Stimulated activated CD8-positive, alpha-beta memory T cell treated with anti-CD3 and anti-CD28 coated beads, Interleukin-4, amount 100 ng/mL, for 1 hour (primary cell): ENCODE results near the gene FRMD3.

ENCODE experiments used
- DNase-seq, 2 donors: peaks; one replicate each; pipeline ENCODE4 v3.0.0-alpha.2; 2020; ENCODE audit warnings: low read depth in 2 of 2, low spot score in 1 of 2

FRMD3 gene

DNA sequence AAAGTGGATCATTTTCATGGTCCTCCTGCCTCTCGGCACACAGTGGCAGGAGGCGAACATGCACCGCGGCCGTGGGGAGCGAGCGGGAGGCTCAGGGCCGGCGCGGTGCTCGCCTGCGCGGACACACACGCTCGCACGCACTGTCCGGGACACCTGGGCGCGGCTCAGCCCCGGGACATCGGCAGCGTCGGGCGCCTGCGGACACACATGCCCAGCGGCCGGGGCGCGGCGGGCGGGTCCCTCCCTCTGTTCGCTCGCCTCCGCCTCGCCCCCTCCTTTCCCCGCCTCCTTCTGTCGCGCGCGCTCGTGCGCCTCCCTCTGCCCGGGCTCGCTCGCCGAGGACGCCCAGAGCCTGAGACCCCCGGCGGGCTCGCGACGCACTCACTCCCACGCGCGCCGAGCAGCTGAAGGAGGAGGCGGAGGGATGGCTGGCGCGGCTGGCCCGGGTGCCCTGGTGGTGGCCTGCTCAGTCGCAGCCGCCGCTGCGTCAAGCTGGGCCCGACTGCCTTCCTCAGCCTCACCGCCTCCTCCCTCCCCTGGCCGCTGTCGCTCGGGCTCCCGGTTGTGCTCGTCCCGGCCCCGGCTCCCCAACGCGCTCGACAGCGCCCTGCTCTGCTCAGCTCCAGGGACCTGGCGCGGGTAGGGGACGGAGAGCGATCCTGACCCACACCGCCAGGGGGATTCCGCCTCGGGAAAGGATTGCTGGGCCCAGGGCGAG lies at the start of gene FRMD3:
FRMD3 (minus strand) TSS at position 230 of the 718 bp plus-strand sequence; CDS start at position 60, 170 bp downstream.
- no peak for DNase-seq

DNA sequence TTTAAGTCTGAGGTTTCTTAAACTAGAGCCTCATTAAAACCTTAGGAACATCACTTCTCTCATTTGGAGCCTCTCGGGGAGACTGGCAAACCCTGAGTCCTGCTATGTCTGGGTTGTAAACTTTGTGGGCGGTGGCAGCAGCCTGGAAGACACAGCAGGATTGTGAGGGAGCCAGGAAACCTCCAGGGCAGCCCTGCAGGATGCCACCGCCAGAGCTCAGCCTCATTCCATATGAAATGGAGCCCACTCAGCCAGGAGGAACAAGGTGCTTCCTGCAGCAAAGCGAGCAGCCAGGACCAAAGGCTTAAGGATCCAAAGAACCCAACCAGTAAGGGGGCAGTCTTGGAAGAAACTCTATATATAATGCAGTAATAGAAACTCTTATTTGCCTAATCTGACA lies 46.8 kb upstream of the FRMD3 start:
- DNase-seq = no peak

- no peak for DNase-seq
Observed at GRCh38 chr9:83583151-83584014, 45.2 kb upstream of the FRMD3 start.

DNA sequence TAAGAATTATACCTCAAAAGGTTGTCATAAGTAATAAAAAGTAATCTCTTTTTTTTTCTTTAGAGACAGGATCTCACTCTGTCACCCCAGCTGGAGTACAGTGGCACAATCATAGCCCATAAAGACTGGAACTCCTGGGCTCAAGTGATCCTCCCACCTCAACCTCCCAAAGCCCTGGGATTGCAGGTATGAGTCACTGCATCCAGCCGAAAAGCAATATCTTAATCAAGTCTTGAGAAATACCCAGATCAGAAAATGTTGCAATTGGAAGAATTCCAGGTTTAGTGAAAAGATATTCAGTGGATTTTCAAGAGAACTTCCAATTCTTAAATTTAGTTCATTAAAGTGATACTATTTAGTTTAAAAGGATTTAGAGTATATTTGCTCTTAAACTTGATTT lies 43.8 kb upstream of the FRMD3 start:
- no peak for DNase-seq

DNA sequence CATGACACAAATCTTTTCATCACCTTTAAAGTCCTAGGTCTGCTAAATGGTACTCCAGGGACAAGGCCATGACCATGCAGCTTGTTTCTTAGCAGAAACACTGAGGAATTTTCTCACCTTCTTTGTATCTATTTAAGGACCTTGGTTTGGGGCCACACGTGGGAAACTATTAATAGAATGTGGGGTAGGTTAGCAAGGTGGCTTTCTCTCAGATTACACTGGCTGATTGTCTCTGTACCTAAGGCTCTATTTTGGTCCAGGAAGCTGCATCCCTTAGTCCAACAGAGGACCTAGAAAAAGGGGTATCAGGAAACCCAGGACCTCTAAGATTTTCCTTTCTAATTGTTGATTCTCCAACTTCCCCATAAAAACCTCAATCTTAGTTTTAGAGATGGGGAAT lies 36.3 kb upstream of the FRMD3 start:
- no peak for DNase-seq

DNA sequence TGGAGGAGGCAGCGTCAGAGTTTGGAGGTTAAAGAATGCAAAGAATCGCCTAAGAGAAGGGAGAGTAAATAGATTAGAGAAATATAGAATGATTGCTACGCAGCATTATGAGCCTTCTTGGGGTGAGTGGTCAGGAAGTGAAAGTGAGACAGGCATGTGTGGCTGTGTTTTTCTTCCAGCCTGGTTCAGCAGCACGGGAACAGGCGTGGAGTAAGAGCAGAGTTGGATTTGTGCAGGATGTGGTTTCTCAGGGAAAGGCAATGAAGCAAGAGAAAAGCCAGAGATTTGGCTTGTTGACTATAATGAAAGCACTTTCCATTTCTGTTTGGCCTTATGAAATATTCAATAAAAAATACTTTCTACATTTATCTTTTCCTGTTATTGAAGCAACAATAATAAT lies 34.3 kb upstream of the FRMD3 start:
- DNase-seq = no peak

GRCh38 chr9:83570359-83570758 lies 32.2 kb upstream of the FRMD3 start:
- DNase-seq = no peak

GRCh38 chr9:83569326-83569725 lies 31.1 kb upstream of the FRMD3 start:
- no peak for DNase-seq

DNA sequence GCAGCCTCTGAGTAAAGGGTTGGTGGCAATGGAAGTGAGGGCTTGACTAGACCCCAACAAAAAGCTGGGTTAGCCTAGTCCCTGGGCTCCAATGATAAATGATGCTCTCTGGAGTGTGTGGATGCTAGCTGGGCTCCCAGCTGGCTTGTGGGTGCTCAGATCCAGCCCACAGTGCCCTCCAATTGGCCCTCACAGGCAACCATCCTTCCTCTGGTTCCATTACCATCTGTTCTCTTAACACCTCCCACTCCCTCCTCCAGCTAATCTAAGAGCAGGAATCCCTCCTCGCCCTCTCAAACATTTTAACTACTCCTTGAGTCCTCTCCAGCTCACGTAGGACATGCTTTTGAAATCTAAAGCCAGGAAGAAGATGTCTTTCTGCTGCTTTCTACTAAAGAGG lies 25.2 kb upstream of the FRMD3 start:
- DNase-seq = no peak

DNA sequence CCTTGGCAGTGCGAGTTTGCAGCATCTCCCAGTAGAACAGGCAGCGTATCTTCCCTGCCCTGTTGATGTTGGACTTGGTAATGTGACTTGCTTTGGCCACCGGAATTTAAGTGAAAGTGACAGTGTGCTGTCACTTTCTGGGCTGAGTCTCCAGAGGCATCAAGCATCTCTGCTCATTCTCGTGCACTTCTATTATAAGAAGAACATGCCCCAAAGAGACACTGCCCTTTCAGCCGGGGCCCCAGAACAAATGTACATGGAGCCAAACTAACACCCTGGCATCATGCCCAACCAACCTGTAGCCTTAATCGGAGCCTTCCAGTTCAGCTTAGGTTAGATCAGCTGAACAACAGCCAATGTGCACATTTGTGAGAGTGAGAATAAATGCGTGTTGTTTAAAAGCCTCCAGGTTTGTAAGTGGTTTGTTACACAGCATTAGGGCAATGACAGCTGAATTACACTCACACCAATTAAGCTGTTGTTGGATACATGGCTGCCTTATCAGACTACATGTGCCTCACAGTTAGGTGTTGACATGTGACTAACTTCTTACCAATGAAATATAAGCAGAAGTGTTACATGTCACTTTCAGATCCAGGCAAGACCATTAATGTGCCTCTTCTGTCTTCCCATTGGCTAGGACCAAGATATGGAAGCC lies 22.1 kb upstream of the FRMD3 start:
- DNase-seq = no peak

GRCh38 chr9:83557771-83558170 lies 19.6 kb upstream of the FRMD3 start:
- DNase-seq = no peak

GRCh38 chr9:83557317-83557716 lies 19.1 kb upstream of the FRMD3 start:
- DNase-seq = no peak

GRCh38 chr9:83554278-83554677 lies 16.1 kb upstream of the FRMD3 start:
- DNase-seq = no peak

- no peak for DNase-seq
Observed at GRCh38 chr9:83544002-83544698, 5.9 kb upstream of the FRMD3 start.

GRCh38 chr9:83538890-83539238 lies 663 bp upstream of the FRMD3 start:
- DNase-seq = no peak

DNA sequence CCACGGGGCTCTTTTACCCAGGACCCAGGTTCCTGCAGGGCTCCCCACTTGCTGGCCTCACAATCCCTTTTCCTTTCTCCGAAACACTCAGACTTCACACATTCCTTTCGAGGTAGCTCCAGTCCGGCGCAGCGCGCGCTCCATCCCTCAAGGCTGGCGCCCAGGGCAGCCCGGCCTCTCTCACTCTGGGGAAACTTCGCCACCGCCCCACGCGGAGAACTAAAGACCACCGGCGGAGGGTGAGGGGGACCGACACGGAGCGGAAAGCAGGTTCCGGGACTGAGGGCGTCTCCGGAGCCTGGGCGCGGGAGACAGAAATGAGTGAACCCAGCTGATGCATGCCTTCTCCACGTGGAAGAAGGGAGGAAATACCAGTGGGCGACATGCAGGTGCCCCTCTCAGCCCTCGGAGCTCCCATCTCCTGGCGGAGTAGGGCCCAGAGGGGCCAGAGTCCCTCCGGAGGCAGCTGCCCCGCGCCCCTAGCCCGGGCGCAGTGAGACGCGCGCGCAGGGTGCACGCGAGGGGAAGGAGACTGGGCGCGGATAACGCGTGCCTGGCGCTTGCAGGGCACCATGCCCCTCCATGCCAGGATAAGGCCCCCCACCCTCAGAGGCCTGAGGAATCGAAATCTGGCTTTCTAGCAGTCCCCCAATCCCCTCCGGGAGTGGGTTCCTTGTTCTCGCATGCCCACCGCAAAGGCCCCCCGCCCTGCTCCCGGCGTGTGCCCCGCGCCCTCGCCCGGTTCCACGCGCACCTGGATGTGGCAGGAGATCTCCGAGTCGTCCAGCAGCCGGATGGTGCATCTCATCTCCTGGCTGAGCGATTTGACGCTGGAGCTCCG lies 650 bp downstream of the FRMD3 start:
- no peak for DNase-seq

DNA sequence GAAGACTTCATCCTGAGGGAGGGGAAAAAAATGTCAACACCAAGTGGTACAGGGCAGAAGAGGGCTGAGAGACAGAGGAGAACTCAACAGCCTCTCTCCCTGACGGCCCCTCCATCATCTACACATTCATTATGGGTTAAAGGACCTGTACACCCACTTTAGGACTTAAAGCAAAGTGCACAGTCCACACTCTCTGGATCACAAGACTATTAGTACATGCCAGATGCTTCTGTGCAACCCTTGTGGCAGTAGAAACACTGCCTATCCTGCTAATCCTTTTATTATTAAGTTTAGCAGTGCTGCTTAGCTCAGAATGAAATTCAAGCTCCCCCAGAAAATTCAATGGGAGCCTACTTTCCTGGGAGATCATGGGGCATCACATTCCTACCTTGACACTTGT lies 1.9 kb downstream of the FRMD3 start:
- DNase-seq = no peak

DNA sequence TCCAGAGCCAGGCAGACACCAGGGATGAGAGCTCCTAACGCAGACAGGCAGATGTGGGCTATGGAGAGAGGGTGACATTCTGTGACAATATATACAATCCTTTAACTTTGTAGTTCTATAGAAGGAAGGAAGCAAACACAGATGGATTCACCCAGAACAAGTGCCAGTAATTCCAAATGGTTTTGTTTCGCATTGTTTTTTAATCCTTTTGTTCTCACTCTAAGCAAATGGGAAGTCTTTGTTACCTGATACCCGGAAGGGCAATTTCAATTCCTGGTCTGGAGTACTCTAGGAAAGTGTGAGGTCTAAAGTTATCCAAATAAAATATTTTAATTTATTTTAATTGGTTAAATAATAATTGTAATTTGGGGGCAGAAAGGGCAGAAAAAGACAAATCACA lies 2.5 kb downstream of the FRMD3 start:
- DNase-seq = no peak

GRCh38 chr9:83533296-83533695 lies 4.9 kb downstream of the FRMD3 start:
- DNase-seq = no peak

- no peak for DNase-seq
Observed at GRCh38 chr9:83526901-83527300, 11.3 kb downstream of the FRMD3 start.

GRCh38 chr9:83526211-83526610 lies 12.0 kb downstream of the FRMD3 start:
- no peak for DNase-seq
